DMS53 treated with DMSO at 0.1 percent for 48 hours (cell line): Measurements from ENCODE around the gene KCNQ1OT1.

Source experiments
- DNase-seq: peaks from one replicate; lab custom pipeline; 2025; ENCODE audit not compliant: unreplicated experiment; lab: John Stamatoyannopoulos, UW

Gene KCNQ1OT1

GRCh38 chr11:2699531-2700414 lies at the start of gene KCNQ1OT1:
KCNQ1OT1 (minus strand) TSS chr11:2699994.
- DNase-seq: peak; percentile 83

- DNase-seq: no peak
These were observed 49.2 kb upstream of the KCNQ1OT1 start for GRCh38 chr11:2748814-2749554.

GRCh38 chr11:2748061-2748813 lies 48.4 kb upstream of the KCNQ1OT1 start:
- no peak for DNase-seq

GRCh38 chr11:2747248-2748027 lies 47.6 kb upstream of the KCNQ1OT1 start:
- DNase-seq: no peak

GRCh38 chr11:2746401-2747247 lies 46.8 kb upstream of the KCNQ1OT1 start:
- no peak for DNase-seq

GRCh38 chr11:2745511-2745910 lies 45.7 kb upstream of the KCNQ1OT1 start:
- no peak for DNase-seq

- DNase-seq: no peak
These were observed 44.4 kb upstream of the KCNQ1OT1 start for GRCh38 chr11:2744166-2744565.

GRCh38 chr11:2743427-2744110 lies 43.8 kb upstream of the KCNQ1OT1 start:
- no peak for DNase-seq

- DNase-seq: no peak
These were observed 43.0 kb upstream of the KCNQ1OT1 start for GRCh38 chr11:2742611-2743426.

GRCh38 chr11:2742201-2742600 lies 42.4 kb upstream of the KCNQ1OT1 start:
- no peak for DNase-seq

- DNase-seq: no peak
These were observed 41.8 kb upstream of the KCNQ1OT1 start for GRCh38 chr11:2741377-2742131.

- no peak for DNase-seq
These were observed 41.2 kb upstream of the KCNQ1OT1 start for GRCh38 chr11:2741006-2741376.

GRCh38 chr11:2740275-2740940 lies 40.6 kb upstream of the KCNQ1OT1 start:
- no peak for DNase-seq

- no peak for DNase-seq
These were observed 39.9 kb upstream of the KCNQ1OT1 start for GRCh38 chr11:2739531-2740274.

GRCh38 chr11:2738551-2739431 lies 39.0 kb upstream of the KCNQ1OT1 start:
- no peak for DNase-seq
